Hematopoietic multipotent progenitor cell (in vitro differentiated cells): Measurements from ENCODE around the gene PSD2. TPM values are rescaled to one million over a fixed set of nuclear protein-coding genes. Genes with fewer than 3 reads are reported as not detected.

Experiments
- DNase-seq, 3 donors: peaks; one replicate each; pipeline ENCODE4 v3.0.0-alpha.2; 2011 to 2015; ENCODE audit warnings: low read depth in 2 of 3, low spot score in 2 of 3
- total RNA-seq: library from RNA; depleted of rRNA; stranded (reverse); fragments of >200 nt; gene quantifications from one replicate; pipeline ENCODE4 v1.2.3, GENCODE V29; 2012

PSD2 gene
- total RNA-seq: 0.27 TPM

GRCh38 chr5:139795074-139796001, at the start of gene PSD2:
Gene PSD2, plus strand, starts transcription at chr5:139795808. Its CDS starts 13,633 bp downstream, at chr5:139809441.
- no peak for DNase-seq

DNA sequence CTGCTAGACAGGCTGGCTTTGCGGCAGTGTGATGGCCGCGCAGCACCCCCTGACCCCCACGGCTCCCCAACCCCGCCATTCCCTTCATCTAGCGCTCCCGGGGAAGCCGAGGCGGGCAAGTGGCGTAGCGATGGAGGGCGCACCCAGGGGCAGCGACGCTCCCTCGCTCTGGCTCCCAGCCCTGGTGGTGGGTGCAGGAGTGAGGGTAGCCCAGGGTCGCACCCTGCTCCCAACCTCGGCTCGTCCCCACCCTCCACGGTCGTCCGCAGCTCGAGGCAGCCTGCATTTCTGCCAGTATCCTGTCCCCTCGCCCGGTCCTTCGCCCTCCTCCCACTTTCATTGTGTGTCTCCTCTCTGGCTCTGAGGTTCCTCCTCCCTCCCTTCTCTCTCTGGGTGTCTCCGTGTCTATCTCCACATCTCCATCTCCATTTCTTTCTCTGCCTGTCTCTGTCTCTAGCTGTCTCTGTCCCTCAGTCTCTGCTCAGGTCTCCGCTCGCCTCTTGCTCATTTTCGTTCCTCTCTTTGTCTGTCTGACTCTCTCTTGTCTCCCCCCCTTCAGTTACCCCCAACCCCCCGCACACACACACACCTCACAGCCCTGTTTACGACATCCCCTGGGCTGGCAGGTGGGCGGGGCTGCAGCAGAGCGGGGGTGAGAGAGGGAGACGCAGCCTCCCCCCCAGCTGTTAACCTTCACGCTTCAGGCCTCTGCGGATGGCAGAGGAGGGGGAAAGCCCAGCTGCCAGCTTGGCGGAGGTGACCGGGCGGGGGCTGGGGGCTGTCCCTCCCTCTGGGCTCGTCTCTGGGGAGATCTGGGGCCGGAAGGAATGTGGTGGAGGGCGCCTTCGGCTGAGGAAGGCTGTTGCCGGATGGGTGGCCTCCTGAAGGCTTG, 48.7 kb upstream of the PSD2 start:
- peak in 2 of 3 donors; percentile 49 to 53 for DNase-seq

- DNase-seq: peak in 1 of 3 donors; percentile 23
Observed at GRCh38 chr5:139747583-139748504, 47.8 kb upstream of the PSD2 start.

- DNase-seq: no peak
Observed at GRCh38 chr5:139748505-139748826, 47.1 kb upstream of the PSD2 start.

DNA sequence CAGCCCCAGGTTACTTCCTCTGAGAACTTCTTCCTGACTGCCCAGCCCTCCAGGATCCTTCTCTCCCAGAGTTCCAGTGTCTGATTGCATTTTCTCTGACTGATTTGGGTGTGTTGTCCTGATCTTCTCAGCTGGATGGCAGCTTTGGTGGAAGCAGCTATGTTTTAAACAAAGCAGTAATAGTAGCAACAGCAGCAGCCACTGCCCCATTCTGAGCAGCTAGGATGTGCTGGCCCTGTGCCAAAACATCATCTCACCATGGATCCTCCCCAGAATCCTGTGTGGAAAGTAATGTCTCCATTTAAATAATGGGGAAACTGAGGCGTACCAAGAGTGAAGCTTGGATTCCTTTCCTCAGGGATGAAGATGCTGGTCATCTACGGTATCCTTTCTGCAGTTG, 46.4 kb upstream of the PSD2 start:
- no peak for DNase-seq

DNA sequence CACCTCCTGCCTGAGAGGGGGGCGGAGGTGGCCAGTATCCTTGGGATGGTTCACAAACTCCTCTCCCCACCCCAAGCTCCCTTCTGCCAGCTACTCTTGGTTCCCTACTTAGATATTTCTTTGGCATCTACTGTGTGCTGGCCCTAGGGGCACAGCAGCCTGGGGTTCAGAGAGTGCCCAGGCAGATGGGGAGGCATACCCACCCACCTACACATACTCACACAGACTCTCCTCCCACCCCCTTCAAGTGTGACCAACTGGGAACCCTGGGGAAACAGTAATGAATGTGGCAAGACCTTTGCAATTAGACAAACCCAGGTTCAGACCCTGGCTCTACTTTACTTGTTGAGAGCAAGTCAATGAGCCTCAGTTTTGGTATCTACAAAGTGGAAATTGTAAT, 44.4 kb upstream of the PSD2 start:
- no peak for DNase-seq

DNA sequence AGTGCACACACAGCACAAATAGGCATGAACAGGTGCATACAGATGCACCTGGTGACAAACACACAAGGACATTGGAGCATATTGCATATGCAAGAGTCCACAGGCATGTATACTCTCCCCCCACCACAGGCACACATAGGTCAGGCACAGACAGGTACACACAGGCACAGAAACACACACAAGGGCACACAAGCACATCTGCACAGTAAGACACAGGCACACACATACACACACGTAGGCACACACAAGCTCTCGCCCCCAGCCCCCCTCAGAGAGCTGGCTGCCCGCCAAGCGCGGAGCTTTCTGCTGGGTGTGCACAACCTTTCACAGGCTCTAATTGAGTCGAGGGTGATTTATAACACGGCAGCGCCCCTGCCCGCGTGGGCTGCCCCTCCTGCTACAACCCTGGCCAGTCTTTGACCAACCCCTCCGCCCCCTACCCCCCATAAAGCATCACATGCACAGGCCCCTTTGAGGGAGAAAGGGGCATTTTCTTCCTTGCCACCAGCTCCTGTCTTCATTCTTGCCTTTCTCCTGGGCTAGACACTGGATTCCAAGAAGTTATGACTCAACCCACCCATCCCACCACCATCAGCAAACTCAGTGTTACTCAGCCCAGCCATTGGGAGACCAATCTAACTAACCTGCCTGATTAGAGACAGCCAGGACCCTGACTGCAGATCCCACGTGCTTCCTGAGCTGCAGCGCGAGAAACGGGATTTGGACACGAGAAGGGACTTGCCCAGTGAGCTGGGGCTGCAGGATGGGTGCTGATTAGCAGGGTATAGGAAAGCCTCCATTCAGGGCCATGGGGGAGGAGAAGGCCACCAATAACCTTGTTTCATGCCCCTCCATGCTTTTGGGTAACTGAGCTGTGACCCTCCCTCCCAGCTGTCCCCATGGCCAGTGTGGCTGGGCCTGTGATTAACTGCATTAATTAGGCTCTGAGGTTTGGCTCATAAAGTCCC, 42.8 kb upstream of the PSD2 start:
- DNase-seq: no peak

- no peak for DNase-seq
Observed at GRCh38 chr5:139755892-139756671, 39.5 kb upstream of the PSD2 start.

GRCh38 chr5:139756971-139757370, 38.6 kb upstream of the PSD2 start:
- no peak for DNase-seq

DNA sequence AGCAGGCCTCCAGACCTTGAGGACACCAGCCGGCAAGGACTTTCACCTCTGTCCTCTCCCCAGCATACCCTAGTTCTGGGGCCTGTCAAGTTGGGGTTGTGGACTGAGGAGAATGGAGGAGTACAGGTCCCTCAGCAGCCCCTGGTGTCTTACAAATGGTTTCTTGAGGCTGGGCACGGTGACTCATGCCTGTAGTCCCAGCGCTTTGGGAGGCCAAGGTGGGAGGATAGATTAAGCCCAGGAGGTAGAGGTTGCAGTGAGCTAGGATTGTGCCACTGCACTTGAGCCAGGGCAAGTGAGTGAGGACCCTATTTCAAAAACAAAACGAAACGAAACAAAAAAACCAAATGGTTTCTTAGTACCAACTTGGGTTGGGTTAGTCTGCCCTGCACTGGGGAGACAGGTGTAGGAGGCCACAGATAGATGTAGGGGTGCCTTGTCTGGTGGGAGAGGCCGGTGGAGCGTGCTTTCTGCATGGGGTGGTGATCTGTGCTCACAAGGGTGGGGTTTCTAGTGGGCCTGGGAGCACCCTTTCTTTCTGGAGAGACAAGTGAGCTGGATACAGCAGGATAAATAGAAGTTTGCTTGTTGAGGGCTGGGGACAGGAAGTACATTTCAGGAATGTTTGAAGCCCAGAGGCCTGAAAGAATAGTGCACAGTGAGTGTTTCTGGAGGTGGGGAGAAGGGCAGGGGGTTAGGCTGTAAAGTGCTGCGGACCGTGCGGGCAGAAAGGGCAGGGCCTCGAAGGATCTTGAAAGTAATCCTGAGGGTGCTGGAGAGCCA, 37.7 kb upstream of the PSD2 start:
- DNase-seq: no peak

DNA sequence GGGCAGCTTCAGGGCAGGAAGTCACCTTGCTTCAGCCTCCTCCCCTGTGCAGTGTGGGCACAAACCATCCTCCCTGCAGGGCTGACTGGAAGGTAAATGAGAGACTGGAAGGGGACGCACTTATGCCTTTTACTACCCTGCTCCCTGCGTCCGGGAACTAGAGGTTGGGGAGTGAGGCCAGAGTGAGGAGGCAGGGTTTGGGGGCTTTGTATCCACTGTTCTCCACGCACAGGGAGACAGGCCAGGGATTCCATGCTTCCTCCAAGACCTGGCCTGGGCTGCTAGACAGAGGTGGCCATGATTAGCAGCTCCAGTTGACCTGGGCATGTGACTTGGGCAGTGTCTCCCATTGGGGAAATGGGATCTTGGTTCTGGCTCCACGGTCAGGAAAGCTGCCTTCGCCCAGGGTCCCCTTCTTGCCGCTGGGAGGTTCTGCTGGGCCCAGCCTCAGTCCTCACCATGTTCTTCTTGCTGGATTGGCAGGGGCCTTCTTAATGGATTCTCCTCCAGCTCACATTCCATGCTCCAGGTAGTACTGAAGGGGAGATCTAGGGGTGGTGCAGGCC, 37.0 kb upstream of the PSD2 start:
- no peak for DNase-seq

GRCh38 chr5:139759219-139759721, 36.3 kb upstream of the PSD2 start:
- no peak for DNase-seq

DNA sequence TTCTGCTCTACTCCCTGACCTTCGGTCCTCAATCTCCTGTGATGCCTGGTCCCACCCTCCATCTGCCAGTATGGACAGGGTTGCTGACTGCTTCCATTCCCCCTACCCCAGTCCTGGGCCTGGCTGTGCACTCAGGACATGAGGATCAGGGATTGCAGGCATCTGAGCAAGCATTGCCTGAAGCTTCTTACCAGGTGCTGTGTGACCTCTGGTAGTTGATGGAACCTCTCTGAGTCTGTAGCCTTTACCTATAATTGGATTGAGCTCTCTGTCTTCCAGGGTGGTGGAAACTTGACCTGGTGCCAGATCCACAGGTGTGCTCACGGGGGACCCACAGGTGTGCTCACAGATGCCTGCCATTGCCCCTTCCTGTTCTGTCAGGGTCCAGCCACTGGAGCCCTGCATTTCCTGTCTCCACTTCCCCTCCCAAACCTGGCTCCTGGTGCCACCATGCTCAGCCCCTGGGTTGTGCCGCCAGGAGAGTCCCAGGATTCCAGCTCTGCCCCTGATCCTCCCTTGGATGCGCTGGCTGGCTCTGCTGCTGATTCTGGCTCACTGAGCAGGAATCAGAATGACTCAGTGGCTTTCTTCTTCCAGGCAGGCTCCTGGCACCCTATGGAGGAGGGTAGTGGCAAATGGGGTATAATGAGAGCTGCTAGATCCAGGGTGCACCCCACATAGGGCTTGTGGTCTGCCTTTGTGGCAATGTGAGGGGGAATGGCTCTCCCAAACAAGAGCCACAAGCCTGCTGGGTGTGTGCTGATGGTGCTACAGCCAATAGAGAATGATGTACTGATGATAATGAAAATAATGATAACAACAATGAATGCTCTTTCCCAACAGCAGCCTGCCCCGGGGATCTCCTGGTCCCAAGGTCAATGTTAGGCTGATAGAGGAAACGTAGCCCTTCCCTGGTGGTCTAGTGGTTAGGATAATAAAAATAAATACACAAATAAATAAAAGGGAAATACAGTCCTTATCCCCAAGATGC, 35.2 kb upstream of the PSD2 start:
- DNase-seq: no peak

- DNase-seq: no peak
Observed at GRCh38 chr5:139761057-139761450, 34.6 kb upstream of the PSD2 start.

- DNase-seq: no peak
Observed at GRCh38 chr5:139761501-139761900, 34.1 kb upstream of the PSD2 start.

DNA sequence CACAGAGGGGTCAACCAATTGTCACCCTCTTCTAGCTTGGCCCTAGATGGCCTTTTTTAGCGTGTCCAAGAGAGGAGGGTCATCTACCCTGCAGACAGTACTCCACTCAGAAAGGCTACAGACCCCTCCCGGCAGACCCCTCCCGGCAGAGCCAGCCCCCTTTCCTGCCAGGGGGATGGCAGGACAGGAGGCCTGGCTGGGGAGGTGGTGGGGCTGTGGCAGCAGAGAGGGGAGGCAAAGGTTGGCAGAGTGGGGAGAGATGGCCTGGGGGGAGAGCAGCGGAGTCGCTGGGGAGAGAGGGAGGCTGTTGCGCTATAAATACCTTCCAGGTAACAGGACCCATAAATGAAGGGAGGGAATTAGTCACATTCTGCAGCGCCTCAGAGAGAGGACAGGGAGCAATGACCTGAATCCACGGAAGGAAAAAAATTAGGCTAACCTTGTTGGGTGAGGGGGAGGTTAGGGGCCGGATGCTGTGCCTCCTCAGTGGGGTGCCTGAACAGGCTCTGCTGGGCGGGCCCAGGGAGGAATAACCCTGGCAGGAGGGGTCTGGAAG, 32.9 kb upstream of the PSD2 start:
- no peak for DNase-seq
